ENCODE data around the gene EIF1.

DNA sequence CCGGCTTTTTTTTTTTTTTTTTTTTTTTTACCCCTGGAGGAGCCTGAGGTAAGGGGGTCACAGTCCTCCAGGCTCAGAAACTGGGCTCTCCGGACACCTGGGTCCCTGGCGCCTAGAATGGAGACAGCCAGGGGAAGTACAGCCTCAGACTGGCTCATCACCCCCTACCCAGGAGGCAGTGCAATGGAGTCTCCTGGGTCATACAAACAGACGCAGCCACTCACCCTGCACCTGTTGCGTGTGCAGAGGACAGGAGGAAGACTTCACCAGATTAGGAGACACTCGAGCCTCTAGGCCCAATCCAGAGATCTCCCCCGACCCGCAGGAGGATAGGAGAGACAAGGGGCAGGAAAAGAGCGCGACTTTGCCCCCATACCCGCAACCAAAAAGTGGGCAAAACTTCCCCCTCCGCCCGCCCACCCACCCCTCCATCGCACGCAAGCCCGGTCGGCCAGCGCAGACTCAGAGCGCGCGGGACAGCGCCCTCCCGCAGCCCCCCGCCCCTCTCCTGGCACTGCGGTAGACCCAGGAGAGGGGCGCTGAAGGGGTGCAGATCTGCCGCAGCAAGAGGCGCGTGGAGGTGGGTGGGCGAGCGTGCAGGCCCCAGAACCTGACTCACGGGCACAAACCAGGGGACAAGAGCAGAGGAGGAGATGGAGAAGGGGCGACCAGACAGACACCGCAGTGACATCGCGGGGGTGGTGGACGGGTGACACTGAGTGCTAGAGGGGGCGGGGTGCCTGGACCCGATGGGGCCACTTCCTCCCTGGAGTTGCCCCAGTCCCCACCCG is 44.9 kb downstream of the EIF1 start:
- TF ChIP-seq EZH2 (IDR thresholded peaks at IDR 0.05; ENCODE audit: borderline replicate concordance, insufficient read depth, low read depth, low read length, poor library complexity, severe bottlenecking) = no peak
- TF ChIP-seq, protein P1, sequence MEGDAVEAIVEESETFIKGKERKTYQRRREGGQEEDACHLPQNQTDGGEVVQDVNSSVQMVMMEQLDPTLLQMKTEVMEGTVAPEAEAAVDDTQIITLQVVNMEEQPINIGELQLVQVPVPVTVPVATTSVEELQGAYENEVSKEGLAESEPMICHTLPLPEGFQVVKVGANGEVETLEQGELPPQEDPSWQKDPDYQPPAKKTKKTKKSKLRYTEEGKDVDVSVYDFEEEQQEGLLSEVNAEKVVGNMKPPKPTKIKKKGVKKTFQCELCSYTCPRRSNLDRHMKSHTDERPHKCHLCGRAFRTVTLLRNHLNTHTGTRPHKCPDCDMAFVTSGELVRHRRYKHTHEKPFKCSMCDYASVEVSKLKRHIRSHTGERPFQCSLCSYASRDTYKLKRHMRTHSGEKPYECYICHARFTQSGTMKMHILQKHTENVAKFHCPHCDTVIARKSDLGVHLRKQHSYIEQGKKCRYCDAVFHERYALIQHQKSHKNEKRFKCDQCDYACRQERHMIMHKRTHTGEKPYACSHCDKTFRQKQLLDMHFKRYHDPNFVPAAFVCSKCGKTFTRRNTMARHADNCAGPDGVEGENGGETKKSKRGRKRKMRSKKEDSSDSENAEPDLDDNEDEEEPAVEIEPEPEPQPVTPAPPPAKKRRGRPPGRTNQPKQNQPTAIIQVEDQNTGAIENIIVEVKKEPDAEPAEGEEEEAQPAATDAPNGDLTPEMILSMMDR (IDR thresholded peaks at IDR 0.05) = no peak

All from B cell (primary cell).